Skeletal muscle cell (primary cell): ENCODE data around the gene GNS.
"Not testable (repeated sequence)": the region's sequence is repeated elsewhere in the genome, so short reads cannot be mapped to it uniquely, and the experiment has no call there.

ENCODE experiments used
- DNase-seq: peaks from one replicate; pipeline ENCODE4 v3.0.0-alpha.2; 2010; ENCODE audit warnings: low read depth
- H3K4me3 ChIP-seq: 2 replicates; pipeline ENCODE4 v1.5.1; 2011; ENCODE audit warnings: low read depth, mild to moderate bottlenecking, control low read depth, low read length, moderate library complexity

Gene GNS

GRCh38 chr12:64759035-64759894 lies at the start of gene GNS:
Gene GNS, minus strand, starts transcription at chr12:64759406. Its CDS starts 130 bp downstream, at chr12:64759276.
- peak within 1 kb of the TSS; percentile 95 for H3K4me3 ChIP-seq
- peak; percentile 77 for DNase-seq

- DNase-seq, result no peak
Observed at GRCh38 chr12:64808110-64808509, 48.9 kb upstream of the GNS start.

DNA sequence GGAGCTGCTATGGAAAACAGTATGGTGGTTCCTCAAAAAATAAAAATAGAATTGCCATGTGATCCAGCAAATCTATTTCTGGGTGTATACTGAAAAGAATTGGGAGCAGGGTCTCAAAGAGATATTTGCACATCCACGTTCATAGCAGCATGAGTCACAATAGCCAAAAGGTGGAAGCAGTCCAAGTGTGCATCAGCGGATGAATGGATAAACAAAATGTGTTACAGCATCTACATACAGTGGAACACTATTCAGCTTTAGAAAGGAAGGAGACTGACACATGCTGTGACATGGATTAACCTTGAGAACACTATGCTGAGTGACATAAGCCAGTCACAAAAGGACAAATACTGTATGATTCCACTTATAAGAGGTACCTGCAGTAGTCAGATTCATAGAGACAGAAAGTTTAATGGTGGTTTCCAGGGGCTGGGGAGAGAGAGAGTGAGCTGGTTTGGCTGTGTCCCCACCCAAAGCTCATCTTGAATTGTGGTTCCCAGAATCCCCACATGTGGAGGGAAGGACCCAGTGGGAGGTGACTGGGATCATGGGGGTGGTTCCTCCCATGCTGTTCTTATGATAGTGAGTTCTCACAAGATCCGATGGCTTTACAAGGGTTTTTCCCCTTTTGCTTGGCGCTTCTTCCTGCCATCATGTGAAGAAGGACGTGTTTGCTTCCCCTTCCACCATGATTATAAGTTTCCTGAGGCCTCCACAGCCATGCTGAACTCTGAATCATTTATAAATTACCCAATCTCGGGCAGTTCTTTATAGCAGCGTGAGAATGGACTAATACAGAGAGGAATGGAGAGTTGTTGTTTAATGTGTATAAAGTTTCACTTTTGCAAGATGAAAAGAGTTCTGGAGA lies 47.6 kb upstream of the GNS start:
- peak; percentile 62 for DNase-seq
- H3K4me3 ChIP-seq, result no peak overlapping the region

More at GRCh38 chr12:64808110-64808509, 48.9 kb upstream of the GNS start:
- no peak overlapping the region for H3K4me3 ChIP-seq

DNA sequence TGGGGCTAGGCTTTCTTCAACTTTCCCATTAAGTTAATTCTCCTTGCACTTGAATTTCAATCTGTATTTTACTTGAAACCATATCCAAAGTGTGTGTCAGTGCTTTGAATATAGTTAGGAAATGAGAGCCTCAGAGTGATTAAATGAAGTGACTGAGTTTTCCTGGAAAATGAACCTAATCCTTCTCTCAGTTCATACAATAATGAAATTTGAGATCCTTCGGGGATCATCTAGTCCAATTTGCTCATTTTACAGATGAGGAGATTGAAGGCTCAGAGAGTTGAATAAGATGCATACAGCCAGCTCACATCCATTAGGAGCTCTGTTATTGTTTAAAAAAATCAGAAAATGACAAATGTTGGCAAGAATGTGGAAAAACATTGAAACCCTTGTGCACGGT lies 47.0 kb upstream of the GNS start:
- no peak for DNase-seq
- H3K4me3 ChIP-seq, result no peak overlapping the region

DNA sequence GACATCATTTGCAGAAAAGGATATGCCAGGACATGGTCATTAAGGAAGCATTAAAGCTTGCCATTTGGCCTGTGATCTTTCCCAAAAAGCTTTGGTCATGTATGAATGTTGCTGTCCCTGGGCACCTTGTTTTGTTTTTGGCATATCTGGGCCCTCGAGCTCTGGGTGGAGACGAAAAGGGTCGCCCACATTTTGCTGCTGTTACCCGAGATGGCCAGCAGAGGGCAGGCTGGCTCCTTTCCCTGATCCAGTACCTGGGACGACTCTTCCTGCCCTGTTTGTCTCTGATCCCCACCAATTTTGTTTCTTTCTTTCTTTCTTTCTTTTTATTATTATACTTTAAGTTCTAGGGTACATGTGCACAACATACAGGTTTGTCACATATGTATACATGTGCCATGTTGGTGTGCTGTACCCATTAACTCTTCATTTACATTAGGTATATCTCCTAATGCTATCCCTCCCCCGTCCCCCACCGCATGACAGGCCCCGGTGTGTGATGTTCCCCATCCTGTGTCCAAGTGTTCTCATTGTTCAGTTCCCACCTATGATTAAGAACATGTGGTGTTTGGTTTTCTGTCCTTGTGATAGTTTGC lies 43.1 kb upstream of the GNS start:
- H3K4me3 ChIP-seq, DNase-seq: not testable (repeated sequence)

- no peak overlapping the region for H3K4me3 ChIP-seq
- no peak for DNase-seq
Observed at GRCh38 chr12:64801381-64801780, 42.2 kb upstream of the GNS start.

DNA sequence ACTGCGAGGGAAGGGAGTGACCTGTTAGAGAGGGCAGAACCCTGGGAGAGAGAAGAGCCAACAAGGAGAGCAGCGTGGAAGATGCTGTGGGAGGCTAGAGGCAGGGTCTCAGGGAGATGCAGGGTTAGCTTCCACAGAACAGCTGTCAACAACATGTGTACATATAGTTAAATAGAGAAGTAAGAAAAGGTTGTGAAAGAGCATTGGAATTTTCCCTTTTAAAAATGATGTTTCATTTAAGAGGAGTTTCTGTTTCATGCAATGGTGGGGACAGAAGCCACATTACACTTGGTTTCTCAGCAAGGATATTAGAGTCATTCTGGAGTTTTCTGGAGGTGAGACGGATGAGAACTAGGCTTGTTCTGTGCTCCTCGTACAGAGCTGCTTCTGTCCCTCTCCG lies 41.4 kb upstream of the GNS start:
- no peak for DNase-seq
- no peak overlapping the region for H3K4me3 ChIP-seq

GRCh38 chr12:64798165-64798564 lies 39.0 kb upstream of the GNS start:
- no peak overlapping the region for H3K4me3 ChIP-seq
- DNase-seq, result no peak

GRCh38 chr12:64797156-64797555 lies 38.0 kb upstream of the GNS start:
- H3K4me3 ChIP-seq, result no peak overlapping the region
- no peak for DNase-seq

- DNase-seq, result peak; percentile 70
- H3K4me3 ChIP-seq, result no peak overlapping the region
Observed at GRCh38 chr12:64796205-64796845, 37.1 kb upstream of the GNS start.

- no peak for DNase-seq
- no peak overlapping the region for H3K4me3 ChIP-seq
Observed at GRCh38 chr12:64794305-64794704, 35.1 kb upstream of the GNS start.

DNA sequence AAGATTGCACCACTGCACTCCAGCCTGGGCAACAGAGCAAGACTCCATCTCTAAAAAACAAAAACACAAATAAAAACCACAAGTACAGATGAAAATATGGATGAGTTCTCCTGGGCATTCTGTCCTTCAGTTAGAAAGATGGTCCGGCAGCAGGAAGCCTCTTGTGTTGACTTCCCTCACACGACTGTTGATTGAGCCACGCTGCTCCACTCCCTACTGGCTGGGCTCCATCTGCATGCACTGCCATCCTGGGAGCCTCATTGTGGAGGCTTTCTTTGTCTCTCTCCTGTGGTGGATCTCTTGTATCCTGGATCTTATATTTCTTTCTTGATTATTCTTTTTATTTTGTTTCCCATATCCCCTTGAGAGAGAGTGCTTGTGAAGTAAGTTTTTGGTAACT lies 34.4 kb upstream of the GNS start:
- DNase-seq, result no peak
- no peak overlapping the region for H3K4me3 ChIP-seq

- no peak for DNase-seq
- no peak overlapping the region for H3K4me3 ChIP-seq
Observed at GRCh38 chr12:64792128-64792527, 32.9 kb upstream of the GNS start.

DNA sequence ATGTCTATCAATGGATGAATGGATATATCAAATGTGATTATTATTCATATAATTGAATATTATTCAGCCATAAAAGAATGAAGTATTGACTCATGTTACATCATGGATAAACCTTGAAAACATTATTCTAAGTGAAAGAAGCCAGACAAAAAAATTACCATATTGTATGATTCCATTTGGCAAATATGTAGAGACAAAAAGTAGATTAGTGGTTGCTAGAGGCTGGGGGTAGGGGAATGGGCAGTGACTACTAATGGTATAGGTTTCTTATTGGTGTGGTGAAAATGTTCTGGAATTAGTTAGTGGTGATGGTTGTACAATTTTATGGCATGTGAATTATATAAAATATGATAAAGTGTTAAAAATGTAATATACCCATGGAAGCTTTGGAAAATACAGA lies 31.8 kb upstream of the GNS start:
- DNase-seq, result no peak
- H3K4me3 ChIP-seq, result no peak overlapping the region

DNA sequence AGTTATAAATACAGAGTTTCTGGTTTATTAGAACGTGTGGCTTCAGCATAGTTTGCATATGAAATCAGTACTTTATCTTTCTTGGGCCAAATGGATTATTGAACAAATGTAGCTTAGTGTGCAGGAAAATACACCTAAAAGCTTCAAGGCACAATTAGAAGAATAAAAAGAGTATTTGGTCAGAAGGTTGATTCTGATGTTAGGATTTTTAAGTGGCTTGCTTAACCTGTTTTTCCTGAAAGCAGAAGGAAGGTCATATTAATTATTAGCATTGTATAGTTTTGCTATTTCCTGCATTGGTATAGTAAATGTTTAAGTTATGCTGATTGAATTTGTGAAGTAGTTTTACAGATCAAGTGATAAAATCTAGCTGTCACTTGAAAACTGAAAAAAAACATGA lies 31.0 kb upstream of the GNS start:
- DNase-seq, result no peak
- H3K4me3 ChIP-seq, result no peak overlapping the region

DNA sequence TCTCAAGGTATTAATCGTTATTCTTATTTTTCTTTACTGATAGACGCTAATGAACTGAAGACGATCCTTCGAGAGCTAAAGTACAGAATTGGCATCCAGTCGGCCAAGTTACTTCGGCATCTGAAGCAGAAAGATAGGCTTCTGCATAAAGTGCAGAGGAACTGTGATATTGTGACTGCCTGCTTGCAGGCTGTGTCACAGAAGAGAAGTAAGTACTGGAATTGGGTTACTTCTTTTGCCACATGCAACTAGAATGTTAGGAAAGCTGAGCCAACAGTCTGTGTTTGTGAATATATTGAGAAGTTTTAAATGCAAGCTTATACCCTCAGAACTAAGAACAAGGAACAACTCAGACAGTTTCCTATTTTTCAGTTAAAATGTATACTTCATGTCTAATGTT lies 26.6 kb upstream of the GNS start:
- no peak overlapping the region for H3K4me3 ChIP-seq
- DNase-seq, result no peak

- no peak for DNase-seq
- H3K4me3 ChIP-seq, result no peak overlapping the region
Observed at GRCh38 chr12:64782191-64782876, 23.1 kb upstream of the GNS start.

GRCh38 chr12:64781280-64782190 lies 22.3 kb upstream of the GNS start:
- peak overlapping the region; percentile 9 for H3K4me3 ChIP-seq
- no peak for DNase-seq
